GM23338 (cell line): ENCODE measurements around the gene SLC6A19. TPM values are rescaled to one million over a fixed set of nuclear protein-coding genes. Genes with fewer than 3 reads are reported as not detected.

Experiments
- ATAC-seq: fragments of 200-7000 bp; cut with Tn5 transposase; 3 replicates; pipeline ENCODE4 v1.9.1; 2020
- DNase-seq: peaks from one replicate; pipeline ENCODE4 v3.0.0-alpha.2; 2015; ENCODE audit warnings: low spot score
- H2AFZ ChIP-seq: fragments of 200-600 bp; sonication (generic); 2 replicates; pipeline ENCODE4 v1.8.0; 2016; ENCODE audit warnings: antibody characterized with exemption, mild to moderate bottlenecking, moderate library complexity
- H3F3A ChIP-seq: fragments of 200-600 bp; sonication (generic); replicated peaks from 2 replicates; pipeline ENCODE4 v1.8.0; 2017; ENCODE audit warnings: antibody characterized with exemption, mixed run types, low read depth
- H3K27ac ChIP-seq: fragments of 200-600 bp; sonication (generic); 2 replicates; pipeline ENCODE4 v1.6.1; 2016; ENCODE audit warnings: low read depth
- H3K27me3 ChIP-seq: fragments of 200-600 bp; sonication (generic); 2 replicates; pipeline ENCODE4 v1.8.0; 2016; ENCODE audit warnings: mild to moderate bottlenecking, mixed run types, moderate library complexity; ENCODE audit not compliant: insufficient read depth
- H3K36me3 ChIP-seq: fragments of 200-600 bp; sonication (generic); 2 replicates; pipeline ENCODE4 v1.8.0; 2016; ENCODE audit warnings: mild to moderate bottlenecking; ENCODE audit not compliant: insufficient read depth
- H3K4me1 ChIP-seq: fragments of 200-600 bp; sonication (generic); 2 replicates; pipeline ENCODE4 v1.8.0; 2016; ENCODE audit warnings: mild to moderate bottlenecking, moderate library complexity; ENCODE audit not compliant: insufficient read depth
- H3K4me2 ChIP-seq: fragments of 200-600 bp; sonication (generic); 2 replicates; pipeline ENCODE4 v1.7.1; 2017; ENCODE audit warnings: mixed run types
- H3K4me3 ChIP-seq: fragments of 200-600 bp; sonication (generic); 2 replicates; pipeline ENCODE4 v1.6.1; 2016; ENCODE audit warnings: mixed run types
- H3K79me2 ChIP-seq: fragments of 200-600 bp; sonication (generic); replicated peaks from 2 replicates; pipeline ENCODE4 v1.8.0; 2017; ENCODE audit warnings: mild to moderate bottlenecking; ENCODE audit not compliant: insufficient read depth
- H3K9me2 ChIP-seq: fragments of 200-600 bp; sonication (generic); 2 replicates; pipeline ENCODE4 v1.8.0; 2017; ENCODE audit not compliant: insufficient read depth
- H4K20me1 ChIP-seq: fragments of 200-600 bp; sonication (generic); replicated peaks from 2 replicates; pipeline ENCODE4 v1.8.0; 2017; ENCODE audit warnings: mild to moderate bottlenecking; ENCODE audit not compliant: insufficient read depth
- H3K27ac Mint-ChIP-seq: 2 replicates; pipeline ENCODE4 v1.8.0; 2020; ENCODE audit warnings: inconsistent platforms, mild to moderate bottlenecking, moderate library complexity, mixed read lengths
- H3K27me3 Mint-ChIP-seq: 3 replicates; pipeline ENCODE4 v1.8.0; 2022; ENCODE audit warnings: low read depth, mild to moderate bottlenecking, moderate library complexity, mixed read lengths, inconsistent platforms; ENCODE audit not compliant: insufficient read depth, poor library complexity
- H3K36me3 Mint-ChIP-seq: 3 replicates; pipeline ENCODE4 v1.8.0; 2021; ENCODE audit warnings: low read depth, mild to moderate bottlenecking, inconsistent platforms, moderate library complexity, mixed read lengths
- H3K4me1 Mint-ChIP-seq: 3 replicates; pipeline ENCODE4 v1.8.0; 2020; ENCODE audit warnings: mild to moderate bottlenecking, inconsistent platforms, mixed read lengths
- H3K4me3 Mint-ChIP-seq: 3 replicates; pipeline ENCODE4 v1.8.0; 2021; ENCODE audit warnings: moderate library complexity, mild to moderate bottlenecking, inconsistent platforms, mixed read lengths
- H3K9me3 Mint-ChIP-seq: 3 replicates; pipeline ENCODE4 v1.8.0; 2020; ENCODE audit warnings: moderate library complexity, mild to moderate bottlenecking, inconsistent platforms, mixed read lengths
- EZH2phosphoT487 ChIP-seq: fragments of 200-600 bp; sonication (generic); IDR thresholded peaks from one replicate; pipeline ENCODE4 v1.8.1; 2018; ENCODE audit warnings: antibody characterized with exemption; ENCODE audit not compliant: unreplicated experiment
- ZNF114 ChIP-seq: fragments of 250-450 bp; sonication (Bioruptor Pico); IDR thresholded peaks from 2 replicates; pipeline ENCODE4 v1.5.0; 2020; ENCODE audit warnings: mild to moderate bottlenecking, moderate library complexity
- ZNF331 ChIP-seq: fragments of 250-450 bp; sonication (Bioruptor Pico); IDR thresholded peaks from 2 replicates; pipeline ENCODE4 v1.5.0; 2020; ENCODE audit warnings: low read depth, mild to moderate bottlenecking, moderate library complexity
- ZNF462 ChIP-seq: fragments of 250-450 bp; sonication (Bioruptor Pico); IDR thresholded peaks from 2 replicates; pipeline ENCODE4 v1.5.0; 2020; ENCODE audit warnings: mild to moderate bottlenecking, moderate library complexity
- polyA plus RNA-seq: library from polyadenylated mRNA; unstranded; fragments of >200 nt; fragmentation: Nextera tagmentation; extraction: Ambion mirVana; gene quantifications from 2 replicates; pipeline ENCODE4 v1.2.1, GENCODE V29; 2016
- total RNA-seq: library from RNA; depleted of rRNA; stranded (reverse); fragments of >200 nt; shearing (Covaris generic); gene quantifications from 2 replicates; pipeline ENCODE4 v1.2.3, GENCODE V29; 2014
- TF ChIP-seq, protein P1 (sequence below): IDR thresholded peaks from 2 replicates; pipeline ENCODE4 v1.6.1; 2016; ENCODE audit warnings: antibody characterized with exemption

The SLC6A19 gene
- total and polyA plus RNA-seq, 2 experiments from 2014 or later, result not detected

DNA sequence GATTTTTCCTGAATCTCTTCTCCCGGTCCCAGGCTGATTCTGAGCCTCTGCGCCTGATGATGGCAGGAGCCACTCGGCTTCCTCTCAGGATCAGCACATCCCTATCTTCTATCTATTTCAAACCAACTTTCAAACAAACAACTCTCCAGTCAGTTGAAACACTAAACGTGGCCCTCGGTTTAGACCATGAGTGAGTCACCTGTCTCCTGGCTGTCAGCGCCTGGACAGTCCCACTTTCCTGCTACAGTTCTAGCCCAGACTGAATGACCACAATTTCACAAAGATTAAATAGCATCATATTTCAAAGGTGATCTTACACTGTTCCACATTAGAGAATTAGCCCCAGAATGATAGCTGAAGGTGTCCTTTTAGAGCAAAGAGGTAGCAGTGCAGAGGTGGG lies 6.2 kb downstream of the SLC6A19 start:
- DNase-seq (no peak), ATAC-seq (no peak)
- H3K4me1 ChIP-seq, result no peaks in the 10 kb centered on the region
- H3K4me2 ChIP-seq, result no peak overlapping the region
- no peaks in the 10 kb centered on the region for H3K79me2 ChIP-seq
- no peaks in the 10 kb centered on the region for H3F3A ChIP-seq
- TF ChIP-seq ZNF114 (CRISPR knock-in tag) (no peak), EZH2phosphoT487 (no peak), ZNF462 (no peak), ZNF331 (no peak)
- TF ChIP-seq, protein P1, sequence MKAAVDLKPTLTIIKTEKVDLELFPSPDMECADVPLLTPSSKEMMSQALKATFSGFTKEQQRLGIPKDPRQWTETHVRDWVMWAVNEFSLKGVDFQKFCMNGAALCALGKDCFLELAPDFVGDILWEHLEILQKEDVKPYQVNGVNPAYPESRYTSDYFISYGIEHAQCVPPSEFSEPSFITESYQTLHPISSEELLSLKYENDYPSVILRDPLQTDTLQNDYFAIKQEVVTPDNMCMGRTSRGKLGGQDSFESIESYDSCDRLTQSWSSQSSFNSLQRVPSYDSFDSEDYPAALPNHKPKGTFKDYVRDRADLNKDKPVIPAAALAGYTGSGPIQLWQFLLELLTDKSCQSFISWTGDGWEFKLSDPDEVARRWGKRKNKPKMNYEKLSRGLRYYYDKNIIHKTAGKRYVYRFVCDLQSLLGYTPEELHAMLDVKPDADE, result no peak
- no peak overlapping the region for H3K27ac ChIP-seq
- H3K27me3 ChIP-seq, result no peaks in the 10 kb centered on the region
- H3K4me3 ChIP-seq, result no peak overlapping the region
- H3K36me3 ChIP-seq, result no peaks in the 10 kb centered on the region
- H3K4me3 Mint-ChIP-seq, result no peak overlapping the region
- no peaks in the 10 kb centered on the region; the same call in 2 of the 3 replicates for H3K36me3 Mint-ChIP-seq
- no peak overlapping the region for H2AFZ ChIP-seq
- H3K27ac Mint-ChIP-seq, result no peak overlapping the region
- H3K9me3 Mint-ChIP-seq, result no peaks in the 10 kb centered on the region; the same call in 2 of the 3 replicates
- H3K9me2 ChIP-seq, result no peaks in the 10 kb centered on the region
- H4K20me1 ChIP-seq, result no peaks in the 10 kb centered on the region; the same call in 1 of the 2 replicates
- peaks cover 7% of the 10 kb centered on the region for H3K27me3 Mint-ChIP-seq
- peaks cover 10% of the 10 kb centered on the region for H3K4me1 Mint-ChIP-seq
